ENCODE data around the gene CYP2W1.

GRCh38 chr7:990352-990932 is 7.5 kb downstream of the CYP2W1 start:
- TF ChIP-seq CTCF (tag by site-specific recombination; IDR thresholded peaks at IDR 0.05) (no peak), ZBTB6 (tag by site-specific recombination; IDR thresholded peaks at IDR 0.05) (no peak), PRDM10 (tag by site-specific recombination; IDR thresholded peaks at IDR 0.05) (no peak), ZNF530 (tag by site-specific recombination; IDR thresholded peaks at IDR 0.05; ENCODE audit: low read depth) (no peak), SP7 (tag by site-specific recombination; IDR thresholded peaks at IDR 0.05) (no peak), ZNF184 (tag by site-specific recombination; IDR thresholded peaks at IDR 0.05) (no peak), ZNF175 (tag by site-specific recombination; IDR thresholded peaks at IDR 0.05) (no peak), ZNF211 (tag by site-specific recombination; IDR thresholded peaks at IDR 0.05; ENCODE audit: low read depth) (no peak), ZNF658 (tag by site-specific recombination; IDR thresholded peaks at IDR 0.05) (no peak), YY2 (tag by site-specific recombination; IDR thresholded peaks at IDR 0.05) (no peak)

Data from HEK293 (cell line).